NCI-H1417 treated with DMSO at 0.1 percent for 48 hours (cell line): Measurements from ENCODE around the gene PHRF1.
A peak's percentile ranks its signal among the peaks of the same experiment; 100 is the strongest.

Experiments used
- DNase-seq: peaks from one replicate; lab custom pipeline; 2025; lab: John Stamatoyannopoulos, UW

Gene PHRF1

DNA sequence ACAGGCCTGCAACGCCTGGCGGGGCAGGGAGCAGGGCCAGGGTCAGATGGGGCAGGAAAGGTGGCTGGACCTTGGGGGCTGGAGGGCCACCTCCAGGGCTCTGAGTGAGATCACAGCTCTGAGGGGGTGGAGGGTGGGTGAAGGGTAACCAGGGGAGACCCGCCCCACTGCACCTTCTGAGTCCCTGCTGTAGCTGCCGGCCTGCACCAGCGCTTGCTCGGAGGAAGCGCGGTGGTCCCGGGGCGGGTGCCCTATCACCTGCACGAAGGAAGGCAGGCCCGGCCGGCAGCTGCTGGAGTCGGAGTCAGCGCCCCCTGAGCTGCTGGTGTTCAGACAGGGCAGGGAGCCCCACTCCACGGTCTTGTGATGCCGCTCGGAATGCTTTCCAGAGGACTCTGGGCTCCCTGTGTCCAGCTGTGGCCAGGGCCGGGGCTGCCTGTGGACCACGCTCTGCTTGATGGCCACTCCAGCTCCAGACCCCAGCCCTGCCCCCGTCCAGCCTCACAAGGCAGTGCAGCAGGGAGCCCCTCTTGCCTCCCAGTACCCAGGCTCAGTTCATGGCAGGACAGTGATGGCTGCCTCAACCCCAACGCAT lies 19.5 kb upstream of the PHRF1 start:
- no peak for DNase-seq

- DNase-seq = no peak
Observed at GRCh38 chr11:557328-558132, 18.7 kb upstream of the PHRF1 start.

- DNase-seq = no peak
Observed at GRCh38 chr11:558503-558902, 17.8 kb upstream of the PHRF1 start.

- DNase-seq = no peak
Observed at GRCh38 chr11:559020-559620, 17.1 kb upstream of the PHRF1 start.

- DNase-seq = no peak
Observed at GRCh38 chr11:559712-560304, 16.5 kb upstream of the PHRF1 start.

- peak; percentile 34 for DNase-seq
Observed at GRCh38 chr11:560305-561147, 15.7 kb upstream of the PHRF1 start, which contains the start of the genes LMNTD2 and RASSF7. Gene LMNTD2 (minus strand): TSS chr11:560738. CDS start chr11:560716, 22 bp downstream. Gene RASSF7 (plus strand): TSS chr11:560970. CDS start chr11:561769, 799 bp downstream.

GRCh38 chr11:561148-562003 lies 14.9 kb upstream of the PHRF1 start:
- no peak for DNase-seq

GRCh38 chr11:562046-562645 lies 14.1 kb upstream of the PHRF1 start:
- DNase-seq = no peak

DNA sequence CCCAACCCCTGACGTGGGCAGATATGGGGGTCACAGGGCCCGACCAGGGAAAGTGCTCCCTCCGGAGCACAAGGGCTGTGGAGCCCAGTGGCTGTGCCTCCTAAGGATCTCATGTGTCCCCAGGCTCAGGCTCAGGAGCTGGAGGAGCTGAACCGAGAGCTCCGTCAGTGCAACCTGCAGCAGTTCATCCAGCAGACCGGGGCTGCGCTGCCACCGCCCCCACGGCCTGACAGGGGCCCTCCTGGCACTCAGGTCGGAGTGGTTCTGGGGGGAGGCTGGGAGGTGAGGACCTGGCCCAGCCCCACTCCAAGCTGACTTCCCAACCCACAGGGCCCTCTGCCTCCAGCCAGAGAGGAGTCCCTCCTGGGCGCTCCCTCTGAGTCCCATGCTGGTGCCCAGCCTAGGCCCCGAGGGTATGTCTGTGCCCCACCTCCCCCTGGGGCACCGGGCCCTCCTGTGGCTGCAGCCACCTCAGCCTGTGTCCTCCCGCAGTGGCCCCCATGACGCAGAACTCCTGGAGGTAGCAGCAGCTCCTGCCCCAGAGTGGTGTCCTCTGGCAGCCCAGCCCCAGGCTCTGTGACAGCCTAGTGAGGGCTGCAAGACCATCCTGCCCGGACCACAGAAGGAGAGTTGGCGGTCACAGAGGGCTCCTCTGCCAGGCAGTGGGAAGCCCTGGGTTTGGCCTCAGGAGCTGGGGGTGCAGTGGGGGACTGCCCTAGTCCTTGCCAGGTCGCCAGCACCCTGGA lies 13.0 kb upstream of the PHRF1 start:
- DNase-seq = no peak

GRCh38 chr11:563812-564578 lies 12.3 kb upstream of the PHRF1 start:
- DNase-seq = no peak

DNA sequence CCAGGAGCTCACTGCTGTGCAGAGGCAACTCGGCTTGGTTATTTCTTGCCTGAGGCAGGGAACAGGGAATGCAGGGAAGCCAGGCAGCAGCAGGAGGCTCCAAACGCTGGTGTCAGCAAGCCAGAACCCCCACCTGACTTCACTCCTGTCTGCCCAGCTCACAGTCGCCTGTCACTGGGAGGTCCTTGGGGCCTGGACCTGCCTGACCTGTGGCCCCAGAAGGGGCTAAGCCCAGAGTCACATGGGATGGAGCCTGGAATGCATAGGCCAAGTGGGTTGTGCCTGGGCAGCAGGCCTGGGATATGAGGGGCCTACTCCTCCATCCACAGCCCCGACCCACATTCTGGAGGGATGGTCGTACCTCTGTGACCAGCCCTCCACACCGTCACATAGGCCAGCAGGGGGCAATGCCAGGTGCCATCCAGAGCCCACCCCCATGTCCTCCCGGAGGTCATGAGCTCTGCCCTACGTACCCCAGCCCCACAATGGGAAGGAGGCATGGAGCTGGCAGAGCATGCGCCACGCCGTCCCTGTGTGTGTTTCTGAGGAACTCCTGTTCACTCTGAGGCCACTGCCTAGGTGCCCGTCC lies 10.3 kb upstream of the PHRF1 start:
- no peak for DNase-seq

- no peak for DNase-seq
Observed at GRCh38 chr11:567011-567628, 9.2 kb upstream of the PHRF1 start.

- DNase-seq = no peak
Observed at GRCh38 chr11:567629-568292, 8.5 kb upstream of the PHRF1 start.

GRCh38 chr11:568306-569157 lies 7.7 kb upstream of the PHRF1 start:
- DNase-seq = peak; percentile 79

- DNase-seq = no peak
Observed at GRCh38 chr11:569158-569885, 6.9 kb upstream of the PHRF1 start.

DNA sequence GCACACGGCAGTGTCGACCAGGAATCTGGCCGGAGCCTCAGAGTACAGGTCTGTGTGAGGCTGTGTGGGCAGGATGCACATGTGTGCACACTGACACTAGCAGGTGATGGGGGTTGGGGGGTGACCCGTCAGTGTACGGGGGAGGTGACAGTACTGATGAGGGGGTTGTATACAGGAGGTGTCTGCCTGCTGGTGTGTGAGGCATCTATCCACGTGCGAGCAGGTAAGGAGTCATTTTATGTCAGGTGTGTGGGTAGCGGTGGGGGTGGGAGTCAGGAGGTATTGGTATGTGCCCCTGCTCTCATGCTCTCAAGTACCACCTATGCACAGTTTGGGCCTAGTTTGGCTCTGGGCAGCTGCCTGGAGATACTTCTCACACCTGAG lies 4.5 kb upstream of the PHRF1 start:
- DNase-seq = no peak
